Fibroblast of peridontal ligament (primary cell): ENCODE data around the gene UBE2K.
"Not testable (repeated sequence)": the region's sequence is repeated elsewhere in the genome, so short reads cannot be mapped to it uniquely, and the experiment has no call there.

ENCODE experiments used
- DNase-seq: peaks from one replicate; pipeline ENCODE4 v3.0.0-alpha.2; 2010; ENCODE audit errors: extremely low read depth

UBE2K gene, protein sequence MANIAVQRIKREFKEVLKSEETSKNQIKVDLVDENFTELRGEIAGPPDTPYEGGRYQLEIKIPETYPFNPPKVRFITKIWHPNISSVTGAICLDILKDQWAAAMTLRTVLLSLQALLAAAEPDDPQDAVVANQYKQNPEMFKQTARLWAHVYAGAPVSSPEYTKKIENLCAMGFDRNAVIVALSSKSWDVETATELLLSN

DNA sequence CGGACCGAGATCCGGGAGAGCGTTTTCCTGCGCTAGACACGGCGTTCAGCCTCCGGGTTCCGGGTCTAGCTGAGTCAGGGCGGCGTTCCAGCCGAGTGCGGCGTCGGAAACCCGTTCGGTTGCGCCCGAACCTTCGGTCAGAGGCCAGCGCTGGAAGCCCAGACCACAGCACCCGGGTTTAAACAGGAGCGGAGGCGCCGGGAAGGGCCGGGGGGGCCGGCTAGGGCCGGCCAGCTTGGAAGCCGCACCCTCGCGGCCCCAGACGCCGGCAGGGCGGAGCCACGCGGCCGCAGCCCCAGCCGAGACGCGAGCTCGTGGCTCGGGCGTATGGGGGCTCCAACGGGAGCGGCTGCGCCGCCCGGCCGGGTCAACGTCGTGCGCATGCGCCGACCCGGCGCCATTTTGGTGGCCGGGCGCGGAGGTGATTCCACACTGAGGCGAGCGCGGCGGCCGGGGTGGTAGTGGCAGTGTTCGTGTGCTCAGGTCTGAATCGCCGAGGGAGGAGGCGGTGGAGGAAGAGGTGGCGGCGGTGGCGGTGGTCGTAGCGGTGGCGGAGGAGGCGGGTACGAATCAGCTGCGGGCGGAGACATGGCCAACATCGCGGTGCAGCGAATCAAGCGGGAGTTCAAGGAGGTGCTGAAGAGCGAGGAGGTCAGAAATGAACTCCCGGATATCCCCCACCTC lies at the start of gene UBE2K:
Gene UBE2K (plus strand): TSS at position 397 of the 684 bp plus-strand sequence. CDS start 192 bp downstream, at position 589.
- DNase-seq, result peak; percentile 83

DNA sequence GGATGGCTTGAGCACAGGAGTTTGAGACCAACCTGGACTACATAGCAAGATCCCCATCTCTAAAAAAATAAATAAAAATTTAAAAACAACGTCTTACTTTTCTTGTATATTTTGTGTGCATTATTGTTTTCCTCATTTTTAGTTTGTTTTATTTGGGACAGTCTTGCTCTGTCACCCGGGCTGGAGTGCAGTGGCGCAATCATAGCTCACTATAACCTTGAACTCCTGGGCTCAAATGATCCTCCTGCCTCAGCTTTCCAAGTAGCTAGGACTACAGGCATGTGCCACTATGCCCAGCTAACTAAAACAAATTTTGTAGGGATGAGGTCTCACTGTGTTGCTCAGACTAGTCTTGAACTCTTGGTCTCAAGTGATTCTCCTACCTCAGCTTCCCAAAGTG lies 49.7 kb upstream of the UBE2K start:
- no peak for DNase-seq

DNA sequence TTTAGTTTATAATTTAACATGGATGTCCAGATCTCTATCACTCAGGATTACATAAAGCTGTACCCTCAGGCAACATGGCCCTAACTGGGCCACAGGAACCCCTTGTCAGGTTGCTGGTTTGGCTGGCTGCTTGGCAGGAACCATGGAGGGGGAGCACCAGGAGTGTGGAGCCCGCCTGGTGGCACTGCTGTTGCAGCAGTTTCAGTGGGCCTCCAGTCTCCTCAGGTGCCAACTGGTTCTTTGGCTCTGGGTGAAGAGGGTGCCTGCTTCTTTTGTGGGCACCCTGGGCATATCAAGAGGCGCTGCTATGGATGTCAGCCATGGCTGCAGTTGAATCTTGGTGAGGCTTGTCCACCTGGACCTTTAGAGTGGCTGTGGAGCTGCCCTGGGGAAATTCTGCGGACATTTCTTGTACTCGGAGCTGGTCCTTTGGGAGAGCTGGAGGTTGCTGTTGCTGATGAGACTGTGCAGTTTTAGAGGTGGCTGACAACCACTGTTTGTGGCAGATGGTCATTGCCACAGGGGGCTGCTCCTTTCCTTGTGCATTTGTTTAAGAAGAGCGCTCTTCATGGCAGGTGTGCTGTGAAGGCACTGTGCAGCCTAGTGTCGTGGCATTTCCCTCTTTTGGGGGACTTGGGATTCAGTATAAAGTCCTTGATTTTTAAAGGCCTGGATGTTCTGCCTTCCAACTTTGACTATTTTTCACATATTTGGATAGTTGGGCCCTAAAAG lies 48.9 kb upstream of the UBE2K start:
- no peak for DNase-seq

DNA sequence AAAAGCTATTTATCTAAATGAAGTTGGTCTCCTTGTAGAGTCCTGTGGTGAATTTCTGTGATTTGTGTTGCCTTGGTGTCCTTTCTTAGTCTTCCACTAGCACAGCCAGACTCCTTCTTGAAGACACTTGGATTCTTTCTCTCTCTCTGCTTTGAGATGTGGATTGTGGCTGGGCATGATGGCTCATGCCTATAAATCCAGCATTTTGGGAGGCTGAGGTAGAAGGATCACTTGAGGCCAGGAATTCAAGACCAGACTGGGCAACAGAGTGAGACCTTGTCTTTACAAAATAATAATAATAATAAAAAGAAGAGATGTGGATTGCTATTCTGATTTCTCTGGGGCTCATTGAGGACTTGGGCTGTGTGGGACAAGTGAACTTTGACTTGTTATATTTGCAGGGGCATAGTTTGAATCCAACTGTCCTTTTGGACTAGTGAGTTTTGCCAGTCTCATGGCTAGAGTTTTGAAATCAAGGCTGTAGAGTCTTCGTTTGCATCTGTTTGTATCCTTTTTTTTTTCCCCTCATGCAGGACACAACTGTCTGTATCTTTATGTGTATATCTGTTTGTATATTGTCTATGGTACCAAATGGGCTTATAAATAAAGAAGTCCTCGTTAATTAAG lies 48.2 kb upstream of the UBE2K start:
- DNase-seq, result no peak

DNA sequence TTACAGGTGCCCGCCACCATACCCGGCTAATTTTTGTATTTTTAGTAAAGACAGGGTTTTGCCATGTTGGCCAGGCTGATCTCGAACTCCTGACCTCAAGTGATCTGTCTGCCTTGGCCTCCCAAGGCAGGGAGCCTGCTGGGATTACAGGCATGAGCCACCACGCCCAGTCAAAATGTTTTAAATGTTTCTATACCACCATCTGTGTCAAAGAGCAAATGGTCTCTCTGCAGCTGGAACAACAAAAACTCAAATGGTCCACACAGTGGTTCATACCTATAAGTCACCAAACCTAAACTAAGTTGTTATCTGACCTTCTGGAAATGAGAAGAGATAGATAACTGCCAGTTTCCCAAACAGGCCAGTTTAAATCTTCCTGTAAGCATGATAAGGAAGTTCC lies 46.4 kb upstream of the UBE2K start:
- peak; percentile 18 for DNase-seq

DNA sequence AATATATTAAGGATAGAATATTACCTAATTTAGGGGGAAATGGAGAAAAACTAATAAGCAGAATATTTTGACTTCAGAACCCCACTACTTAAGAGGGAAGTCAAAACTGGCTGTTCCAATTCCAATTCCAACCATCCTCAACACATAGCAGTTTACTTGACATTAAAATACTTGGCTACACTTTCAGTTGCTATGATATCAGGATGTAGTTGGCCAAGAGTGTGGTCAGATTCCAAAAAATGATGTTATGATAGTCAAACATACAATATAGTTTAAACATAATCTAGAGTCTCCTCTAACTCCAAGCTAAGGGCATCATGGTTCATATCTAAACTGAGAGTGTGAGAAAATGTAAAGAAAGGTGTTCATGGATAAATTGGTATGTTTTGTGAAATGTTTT lies 42.7 kb upstream of the UBE2K start:
- peak; percentile 77 for DNase-seq

DNA sequence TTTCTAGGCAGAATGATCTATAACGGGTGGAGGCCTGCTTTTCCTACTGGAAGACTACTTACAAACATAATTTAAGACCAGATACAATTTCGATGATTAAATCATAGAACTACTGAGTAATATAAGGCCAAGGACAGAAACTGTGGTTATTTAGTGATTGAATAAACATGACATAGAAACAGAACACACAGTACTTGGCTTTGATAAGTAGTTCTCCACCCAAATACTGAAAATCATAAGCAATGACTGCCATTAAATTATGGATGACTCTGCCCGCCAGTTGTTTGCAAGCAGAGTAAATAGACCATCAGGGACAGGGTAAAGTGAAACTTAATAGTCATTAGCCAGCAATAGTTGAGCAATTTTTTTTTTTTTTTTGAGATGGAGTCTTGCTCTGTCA lies 42.1 kb upstream of the UBE2K start:
- DNase-seq, result peak; percentile 51

DNA sequence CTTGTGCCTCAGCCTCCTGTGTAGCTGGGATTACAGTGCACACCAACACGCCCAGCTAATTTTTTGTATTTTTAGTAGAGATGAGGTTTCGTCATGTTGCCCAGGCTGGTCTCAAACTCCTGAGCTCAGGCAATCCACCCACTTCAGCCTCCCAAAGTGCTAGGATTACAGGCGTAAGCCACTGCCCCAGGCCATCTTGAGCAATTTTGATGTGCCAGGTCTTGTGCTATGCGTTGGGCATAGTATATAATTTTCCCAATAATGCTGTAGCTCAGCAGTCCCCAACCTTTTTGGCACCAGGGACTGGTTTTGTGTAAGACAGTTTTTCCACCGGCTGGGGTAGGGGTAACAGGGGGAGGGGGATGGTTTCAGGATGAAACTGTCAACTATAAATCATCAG lies 41.3 kb upstream of the UBE2K start:
- not testable (repeated sequence) for DNase-seq

DNA sequence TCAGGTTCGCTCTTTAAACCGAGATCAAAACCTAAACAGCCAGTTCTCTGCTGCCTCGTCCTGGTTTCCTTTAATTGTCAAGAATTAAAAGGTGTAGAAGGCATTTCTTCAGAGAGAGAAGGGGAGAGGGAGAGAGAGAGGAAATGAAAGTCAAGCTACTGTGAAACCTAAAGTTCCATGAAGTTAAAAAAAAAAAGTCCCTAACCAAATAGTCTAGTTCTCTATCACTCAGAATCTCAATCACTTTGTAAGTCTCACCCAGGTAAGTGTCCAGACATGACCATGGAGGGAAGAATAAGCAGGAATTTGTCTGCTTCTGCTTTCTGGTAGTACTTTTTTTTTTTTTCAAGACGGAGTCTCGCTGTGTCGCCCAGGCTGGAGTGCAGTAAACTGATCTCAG lies 40.5 kb upstream of the UBE2K start:
- DNase-seq, result no peak

DNA sequence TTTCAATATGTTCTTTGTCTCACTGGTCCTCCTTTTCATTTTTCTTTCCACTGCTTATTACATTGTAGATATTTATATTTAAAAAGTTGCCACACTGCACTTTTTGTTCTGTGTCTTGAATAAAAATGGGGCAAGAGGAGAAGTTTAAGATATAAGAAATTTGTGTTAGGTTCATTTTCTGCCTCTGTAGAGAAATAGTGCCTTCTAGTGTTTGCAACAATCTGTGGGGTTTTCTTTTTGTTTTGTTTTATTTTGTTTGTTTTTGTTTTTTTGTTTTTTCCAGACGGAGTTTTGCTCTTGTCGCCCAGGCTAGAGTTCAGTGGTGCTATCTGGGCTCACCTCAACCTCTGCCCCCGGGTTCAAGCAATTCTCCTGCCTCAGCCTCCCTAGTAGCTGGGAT lies 39.2 kb upstream of the UBE2K start:
- peak; percentile 48 for DNase-seq

DNA sequence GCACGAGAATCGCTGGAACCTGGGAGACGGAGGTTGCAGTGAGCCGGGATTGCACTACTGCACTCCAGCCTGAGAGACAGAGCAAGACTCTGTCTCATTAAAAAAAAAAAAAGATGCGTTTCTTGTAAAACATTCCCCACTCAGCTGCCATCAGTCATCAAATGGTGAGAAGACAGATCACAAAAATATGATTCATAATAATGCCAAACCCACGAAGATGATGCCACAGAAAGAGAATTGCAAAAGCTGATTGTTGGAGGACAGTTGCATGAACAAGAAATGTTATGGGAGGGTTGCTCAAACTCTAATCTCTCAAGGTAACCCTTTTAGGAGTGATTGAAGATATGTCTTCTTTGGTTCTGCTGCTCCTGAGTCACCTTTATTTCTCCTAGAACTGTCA lies 37.9 kb upstream of the UBE2K start:
- DNase-seq, result peak; percentile 29

DNA sequence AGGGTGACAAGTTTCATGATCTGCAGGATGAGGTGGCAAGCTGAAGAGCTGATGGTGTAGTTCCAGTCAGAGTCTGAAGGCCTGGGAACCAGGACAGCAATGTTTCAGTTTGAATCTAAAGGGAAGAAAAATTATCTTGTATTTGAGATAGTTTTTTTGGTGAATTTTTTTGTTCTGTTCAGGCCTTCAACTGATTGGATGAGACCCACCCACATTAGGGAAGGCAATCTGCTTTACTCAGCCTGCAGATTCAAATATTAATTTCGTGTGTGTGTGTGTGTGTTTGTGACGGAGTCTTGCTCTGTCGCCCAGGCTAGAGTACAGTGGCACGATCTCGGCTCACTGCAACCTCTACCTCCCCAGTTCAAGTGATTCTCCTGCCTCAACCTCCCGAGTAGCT lies 37.2 kb upstream of the UBE2K start:
- no peak for DNase-seq

DNA sequence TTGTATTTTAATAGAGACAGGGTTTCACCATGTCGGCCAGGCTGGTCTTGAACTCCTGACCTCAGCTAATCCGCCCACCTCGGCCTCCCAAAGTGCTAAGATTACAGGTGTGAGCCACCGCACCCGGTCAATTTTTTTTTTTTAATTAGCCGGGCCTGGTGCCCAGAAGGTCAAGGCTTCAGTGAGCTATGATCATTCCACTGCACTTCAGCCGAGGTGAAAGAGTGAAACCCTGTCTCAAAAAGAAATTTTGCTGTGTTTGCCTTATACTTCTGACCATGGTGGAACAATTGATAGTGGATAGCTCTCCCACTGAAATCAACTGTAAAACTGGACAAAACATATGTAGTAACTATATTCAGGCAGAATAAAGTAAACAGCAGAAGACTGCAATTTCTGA lies 35.3 kb upstream of the UBE2K start:
- no peak for DNase-seq

DNA sequence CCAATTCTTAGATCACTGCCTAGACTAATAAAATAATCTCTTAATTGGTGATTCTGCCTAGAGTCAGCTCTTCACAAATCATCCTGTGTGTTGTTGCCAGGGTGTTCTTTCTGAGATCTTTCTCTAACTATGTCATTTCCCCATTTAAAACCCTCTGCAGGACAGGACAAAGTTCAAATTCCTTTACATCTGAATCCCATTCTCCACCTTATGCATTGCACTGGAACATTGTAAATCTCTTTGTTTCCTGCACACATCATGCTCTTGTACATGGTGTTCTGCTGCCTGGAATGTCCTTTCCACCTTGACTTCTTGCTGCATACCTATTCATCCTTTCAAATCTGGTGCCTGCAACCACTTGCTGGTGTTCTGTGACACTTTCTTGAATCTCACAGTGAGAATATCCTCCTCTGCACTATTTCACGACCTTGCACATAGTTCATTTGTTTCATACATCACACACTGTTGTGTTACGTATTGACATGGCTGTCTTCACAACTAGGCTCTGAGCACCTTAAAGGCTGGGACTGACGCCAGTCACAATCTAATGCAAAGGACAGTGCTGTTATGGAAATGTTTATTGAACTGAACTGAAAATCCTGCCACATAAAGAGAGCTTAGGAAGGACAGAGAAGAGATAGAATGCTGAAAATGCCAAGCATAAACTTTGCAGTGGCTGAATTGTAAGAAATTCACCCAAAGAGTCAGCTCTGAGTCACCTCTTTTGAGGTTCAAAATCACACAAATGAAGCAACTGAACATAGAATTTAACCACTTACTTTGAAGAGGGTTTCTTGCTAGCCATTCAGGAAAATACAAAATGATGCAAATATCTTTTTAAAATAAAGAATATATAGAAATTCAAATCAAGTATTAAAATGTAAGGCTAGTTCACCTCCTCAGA lies 32.9 kb upstream of the UBE2K start:
- DNase-seq, result peak; percentile 72

DNA sequence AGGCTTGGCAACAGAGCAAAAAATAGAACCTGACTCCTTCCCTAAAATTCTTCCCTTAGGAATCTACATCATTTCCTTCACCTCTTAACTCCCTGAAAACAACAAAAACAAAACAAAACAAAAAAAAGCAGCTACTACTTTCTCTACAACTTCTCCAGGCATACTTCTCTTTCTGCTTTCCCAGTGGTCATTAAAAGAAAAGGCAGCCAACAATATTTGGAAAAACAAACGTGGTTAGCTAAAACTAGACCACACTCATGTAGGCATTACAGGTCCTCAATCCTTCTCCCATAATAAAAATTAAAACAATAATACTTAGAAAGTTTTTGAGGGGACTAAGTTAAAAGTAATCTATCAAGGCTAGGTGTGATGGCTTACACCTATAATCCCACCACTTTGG lies 30.2 kb upstream of the UBE2K start:
- DNase-seq, result no peak

DNA sequence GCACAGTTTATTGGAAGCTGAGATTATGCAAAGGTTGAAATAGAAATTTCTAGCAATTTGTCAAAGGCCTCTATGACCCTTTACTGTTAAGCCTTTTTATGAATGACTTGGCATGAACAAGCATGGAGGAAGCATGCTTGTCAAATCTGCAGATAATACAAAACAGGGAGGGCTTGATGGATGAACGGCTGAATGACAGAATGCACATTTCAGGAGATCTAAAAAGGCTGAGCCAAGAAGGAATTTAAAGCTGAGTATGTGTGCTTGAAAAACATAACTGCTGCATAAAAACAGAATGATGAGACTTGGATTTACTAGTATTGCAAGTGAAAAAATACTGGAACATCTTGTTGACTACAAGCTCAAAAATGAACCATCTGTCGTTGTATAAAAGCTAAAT lies 29.0 kb upstream of the UBE2K start:
- DNase-seq, result no peak

DNA sequence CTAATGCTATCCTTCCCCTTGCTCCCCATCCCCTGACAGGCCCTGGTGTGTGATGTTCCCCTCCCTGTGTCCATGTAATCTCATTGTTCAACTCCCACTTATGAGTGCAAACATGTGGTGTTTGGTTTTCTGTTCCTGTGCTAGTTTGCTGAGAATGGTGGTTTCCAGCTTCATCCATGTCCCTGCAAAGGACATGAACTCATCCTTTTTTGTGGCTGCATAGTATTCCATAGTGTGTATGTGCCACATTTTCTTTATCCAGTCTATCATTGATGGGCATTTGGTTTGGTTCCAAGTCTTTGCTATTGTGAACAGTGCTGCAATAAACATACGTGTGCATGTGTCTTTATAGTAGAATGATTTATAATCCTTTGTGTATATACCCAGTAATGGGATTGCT lies 27.6 kb upstream of the UBE2K start:
- not testable (repeated sequence) for DNase-seq

DNA sequence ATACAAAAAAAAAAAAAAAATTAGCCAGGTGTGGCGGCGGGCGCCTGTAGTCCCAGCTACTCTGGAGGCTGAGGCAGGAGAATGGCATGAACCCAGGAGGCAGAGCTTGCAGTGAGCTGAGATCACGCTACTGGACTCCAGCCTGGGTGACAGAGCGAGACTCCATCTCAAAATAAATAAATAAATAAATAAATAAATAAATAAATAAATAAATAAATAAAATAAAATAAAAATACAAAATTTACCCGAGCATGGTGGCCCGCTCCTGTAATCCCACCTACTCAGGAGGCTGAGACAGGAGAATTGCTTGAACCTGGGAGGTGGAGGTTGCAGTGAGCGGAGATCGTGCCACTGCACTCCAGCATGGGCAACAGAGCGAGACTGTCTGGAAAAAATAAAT lies 22.3 kb upstream of the UBE2K start:
- DNase-seq, result not testable (repeated sequence)

DNA sequence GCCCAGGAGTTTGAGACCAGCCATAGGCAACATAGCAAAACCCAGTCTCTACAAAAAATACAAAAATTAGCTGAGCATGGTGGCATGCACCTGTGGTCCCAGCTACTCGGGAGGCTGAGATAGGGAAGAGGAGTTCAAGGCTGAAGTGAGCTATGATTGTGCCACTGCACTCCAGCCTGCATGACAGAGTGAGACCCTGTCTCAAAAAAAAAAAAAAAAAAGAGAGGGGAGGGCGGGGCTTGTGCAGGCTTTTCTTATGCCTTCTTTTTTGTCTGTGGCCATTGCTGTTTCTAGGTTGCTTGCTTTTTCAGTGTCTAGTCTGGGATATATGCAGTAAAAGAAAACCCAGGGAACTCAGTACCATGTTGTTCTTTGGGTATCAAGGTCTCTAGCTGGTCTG lies 16.9 kb upstream of the UBE2K start:
- not testable (repeated sequence) for DNase-seq

DNA sequence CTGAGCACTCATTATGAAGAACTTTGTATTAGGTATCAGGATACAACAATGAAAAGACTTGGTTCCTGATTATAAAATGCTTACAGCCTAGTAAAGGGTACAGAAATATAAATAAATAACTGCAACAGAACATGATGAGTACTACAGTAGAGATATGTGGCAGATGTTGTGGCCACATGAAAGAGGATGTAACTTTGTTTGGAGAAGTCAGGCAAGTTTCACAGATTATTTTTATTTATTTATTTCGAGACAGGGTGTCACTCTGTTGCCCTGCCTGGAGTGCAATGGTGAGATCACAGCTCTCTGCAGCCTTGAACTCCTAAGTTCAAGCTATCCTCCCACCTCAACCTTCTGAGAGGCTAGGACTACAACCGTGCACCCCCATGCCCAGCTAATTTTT lies 15.8 kb upstream of the UBE2K start:
- DNase-seq, result no peak

DNA sequence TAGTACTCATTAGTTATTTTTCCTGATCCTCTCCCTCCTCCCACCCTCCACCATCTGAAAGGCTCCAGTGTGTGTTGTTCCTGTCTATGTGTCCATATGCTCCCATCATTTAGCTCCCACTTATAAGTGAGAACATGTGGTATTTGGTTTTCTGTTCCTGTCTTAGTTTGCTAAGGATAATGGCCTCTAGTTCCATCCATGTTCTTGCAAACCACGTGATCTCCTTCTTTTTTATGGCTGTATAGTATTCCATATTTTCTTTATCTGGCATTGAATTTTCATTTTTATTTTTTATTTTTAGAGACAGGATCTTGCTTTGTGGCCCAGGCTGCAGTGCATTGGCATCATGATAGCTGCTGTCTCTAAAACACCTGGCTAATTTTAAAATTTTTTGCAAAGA lies 11.9 kb upstream of the UBE2K start:
- no peak for DNase-seq

DNA sequence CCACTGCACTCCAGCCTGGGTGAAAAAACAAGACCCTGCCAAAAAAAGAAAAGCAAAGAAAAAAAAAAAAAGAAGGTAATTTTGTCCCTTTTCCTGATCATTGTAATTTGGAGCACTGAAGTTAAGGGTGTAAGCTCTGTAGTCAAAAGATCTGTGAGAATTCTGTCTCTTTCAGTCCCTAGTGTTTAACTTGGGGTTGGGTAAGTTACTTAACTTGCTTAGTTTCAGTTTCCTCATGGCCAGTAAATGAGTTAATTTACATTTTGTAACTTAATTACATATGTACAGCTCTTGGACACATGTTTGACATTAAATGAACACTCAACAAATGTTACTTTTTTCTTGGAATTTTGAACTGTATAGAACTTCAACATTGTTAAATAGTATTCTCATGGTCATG lies 10.9 kb upstream of the UBE2K start:
- peak; percentile 13 for DNase-seq
